Measurements from ENCODE around the gene WDR4.
A peak's percentile ranks its signal among the peaks of the same experiment; 100 is the strongest.
"Not testable (repeated sequence)": the region's sequence is repeated elsewhere in the genome, so short reads cannot be mapped to it uniquely, and the experiment has no call there.

The WDR4 gene

DNA sequence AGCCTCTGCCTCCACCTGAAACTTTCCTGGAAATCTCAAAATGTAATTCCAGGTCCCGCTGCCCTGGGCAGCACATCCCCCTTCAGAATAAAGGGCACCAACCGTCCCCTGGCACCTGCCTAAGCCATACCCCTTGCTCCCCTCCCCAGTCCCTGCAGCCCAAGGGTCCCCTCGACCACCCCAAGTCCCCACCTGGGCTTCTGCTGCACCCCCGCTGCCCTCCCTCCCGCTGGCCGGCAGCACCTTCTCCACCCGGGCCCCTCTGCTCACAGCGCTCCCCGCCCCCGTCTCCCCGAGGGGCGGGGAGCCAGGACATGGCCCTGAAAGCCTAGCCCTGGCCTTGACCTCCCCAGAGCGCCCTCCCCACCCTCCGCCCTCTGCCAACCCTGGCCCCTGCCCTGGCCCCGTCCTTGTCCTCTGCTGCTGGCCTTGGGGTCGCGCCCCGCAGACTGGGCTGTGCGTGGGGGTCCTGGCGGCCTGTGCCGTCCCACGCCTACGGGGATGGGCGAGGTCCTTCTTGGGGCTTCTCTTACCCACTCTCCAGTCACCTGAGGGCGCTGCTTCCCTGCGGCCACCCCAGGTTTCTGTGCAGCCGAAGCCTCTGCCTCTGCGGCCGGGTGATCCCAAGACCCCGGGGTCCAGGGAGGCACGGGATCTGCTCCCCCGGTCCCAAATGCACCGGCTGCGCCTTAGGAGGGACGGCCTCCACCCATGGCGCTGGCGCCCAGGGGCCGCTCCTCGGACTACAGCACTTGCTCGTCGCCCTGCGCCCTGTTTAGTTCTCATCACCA lies 41.7 kb downstream of the WDR4 start:
- no peak for DNase-seq

DNA sequence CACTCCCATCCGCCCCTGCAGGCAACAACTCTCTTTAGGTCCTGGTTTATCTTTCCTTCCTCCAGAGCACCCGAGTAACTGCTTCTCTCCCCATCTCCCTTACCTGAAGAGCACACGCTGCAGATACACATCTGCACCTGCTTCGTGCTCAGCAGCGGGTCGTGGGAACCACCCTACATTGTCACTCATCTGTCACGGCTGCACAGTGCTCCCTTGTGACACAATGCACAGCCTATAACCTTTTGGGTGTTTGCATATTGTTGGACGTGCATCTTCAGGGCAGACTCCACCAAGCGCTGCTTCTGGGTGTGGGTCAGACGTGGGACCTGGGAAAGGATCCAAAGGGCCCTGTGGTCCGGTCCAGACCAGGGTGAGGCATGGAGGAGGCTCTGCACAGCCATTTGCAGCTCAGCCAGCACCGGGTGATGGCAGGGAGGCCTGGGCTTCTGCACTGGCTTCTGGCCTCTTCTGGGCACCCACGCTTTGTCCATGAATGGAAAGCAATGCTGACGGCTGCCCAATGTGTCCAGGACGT lies 42.5 kb downstream of the WDR4 start:
- no peak for DNase-seq

DNA sequence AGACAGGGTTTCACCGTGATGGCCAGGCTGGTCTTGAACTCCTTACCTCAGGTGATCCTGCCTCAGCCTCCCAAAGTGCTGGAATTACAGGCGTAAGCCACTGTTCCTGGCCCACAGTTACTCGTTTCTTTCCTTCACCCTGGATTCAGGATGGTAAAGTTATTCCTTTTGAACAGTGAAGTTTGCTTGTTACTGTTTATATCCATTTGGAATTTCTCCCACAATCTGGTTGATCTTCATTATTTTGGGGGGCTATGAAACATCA lies 43.0 kb downstream of the WDR4 start:
- DNase-seq: no peak

DNA sequence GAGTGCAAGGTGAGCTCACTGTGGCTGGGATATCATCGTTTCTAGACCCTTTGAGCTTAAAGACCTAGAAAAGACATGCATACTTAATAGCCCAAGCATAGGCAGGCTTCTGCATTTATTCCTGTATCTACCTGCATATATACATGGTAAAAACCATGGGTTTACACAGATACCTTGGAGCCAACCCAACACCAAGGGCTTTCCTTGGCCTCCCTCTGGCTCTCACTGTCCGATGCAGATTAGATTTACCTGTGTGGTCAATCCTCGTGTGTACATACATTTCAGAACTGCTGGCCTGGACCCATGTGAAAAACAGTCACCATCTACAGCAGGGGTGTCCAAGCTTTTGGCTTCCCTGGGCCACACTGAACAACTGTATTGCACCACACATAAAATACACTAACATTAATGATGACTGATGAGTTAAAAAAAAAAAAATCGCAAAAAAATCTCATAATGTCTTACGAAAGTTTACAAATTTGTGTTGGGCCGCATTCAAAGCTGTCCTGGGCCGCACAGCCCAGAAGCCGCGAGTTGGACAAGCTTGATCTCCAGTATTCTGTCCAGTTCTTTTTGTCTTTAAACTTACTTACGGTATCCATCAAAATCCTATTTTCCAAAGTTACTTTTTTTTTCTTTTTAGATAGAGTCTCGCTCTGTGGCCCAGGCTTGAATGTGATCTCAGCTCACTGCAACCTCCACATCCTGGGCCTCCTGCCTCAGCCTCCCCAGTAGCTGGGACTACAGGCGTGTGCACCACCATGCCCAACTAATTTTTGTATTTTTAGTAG lies 43.5 kb downstream of the WDR4 start:
- no peak for DNase-seq

DNA sequence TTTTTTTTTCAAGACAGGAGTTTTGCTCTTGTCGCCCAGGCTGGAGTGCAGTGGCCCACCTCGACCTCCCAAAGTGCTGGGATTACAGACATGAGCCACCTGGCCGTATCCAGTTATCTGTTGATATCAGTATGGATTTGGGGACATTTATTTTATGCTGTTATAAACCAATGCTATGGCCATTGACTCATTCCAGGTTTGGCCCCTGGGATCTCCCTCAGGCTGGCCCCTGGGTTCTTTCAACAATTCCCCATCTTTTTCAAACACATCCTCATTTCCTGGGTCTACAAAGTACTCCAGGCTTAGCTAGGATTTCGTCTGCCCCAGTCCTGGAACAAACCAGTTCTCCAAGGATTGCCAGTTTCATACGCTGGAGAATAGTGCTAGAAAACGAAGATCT lies 44.1 kb downstream of the WDR4 start:
- DNase-seq: no peak

DNA sequence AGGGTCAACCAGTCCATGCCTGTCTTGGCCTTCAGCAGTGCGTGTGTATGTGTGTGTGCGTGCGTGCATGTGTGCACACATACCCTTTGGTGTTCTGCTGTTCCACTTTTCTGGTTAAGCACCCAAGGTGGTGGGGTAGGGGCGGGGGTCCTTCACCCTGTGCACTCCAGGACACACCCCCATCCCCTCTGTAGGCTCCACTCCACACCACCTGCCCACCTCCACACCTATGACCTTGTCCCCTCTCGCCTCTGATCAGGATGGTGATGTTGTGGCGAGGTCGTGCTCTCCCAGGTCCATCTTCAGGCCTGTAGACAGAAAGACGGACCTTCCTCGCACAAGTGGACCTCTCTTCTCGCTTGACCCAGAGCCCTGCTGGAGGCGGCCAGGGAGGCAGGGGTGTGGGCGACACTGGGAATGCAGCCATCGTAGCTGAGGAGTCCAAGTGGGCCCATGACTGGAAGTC lies 44.6 kb downstream of the WDR4 start:
- no peak for DNase-seq

DNA sequence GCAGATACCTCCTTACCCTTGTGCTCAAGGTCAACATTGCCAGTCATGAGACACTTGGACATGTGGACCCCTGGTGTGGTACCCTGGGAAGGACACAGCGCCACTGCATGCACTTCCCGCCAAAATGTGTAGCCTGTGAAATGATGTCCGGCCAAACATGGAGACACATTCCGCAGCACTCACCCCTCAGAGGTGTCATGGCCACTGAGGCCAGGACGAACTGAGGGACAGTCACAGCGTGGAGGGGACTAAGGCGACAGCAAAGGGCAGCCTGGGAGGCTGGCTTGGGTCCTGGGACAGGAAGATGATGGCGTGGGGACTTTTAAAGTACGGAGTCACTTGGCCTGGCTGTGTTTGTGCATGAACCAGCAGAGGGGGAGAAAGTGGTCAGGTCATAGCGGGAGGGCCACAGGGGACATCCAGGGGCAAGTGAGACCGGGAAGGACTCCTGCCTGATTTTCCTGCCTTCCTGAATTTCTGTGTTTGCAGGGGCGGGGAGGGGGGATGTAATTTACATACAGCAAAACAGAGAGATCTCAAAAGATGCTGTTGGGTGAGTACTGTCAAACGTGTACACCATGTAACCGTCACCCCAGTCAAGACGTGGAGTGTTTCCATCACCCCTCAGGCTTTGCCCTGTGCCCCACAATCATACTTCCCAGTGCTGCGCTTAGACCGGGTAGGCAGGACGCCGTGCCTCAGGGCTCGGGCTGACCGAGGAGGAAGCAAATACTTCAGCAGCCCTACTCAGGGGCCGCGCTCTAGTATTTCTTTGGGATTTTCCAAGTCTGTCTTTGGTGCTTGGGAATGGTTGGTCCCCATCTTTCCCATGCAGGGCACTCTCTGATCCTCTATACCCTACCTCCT lies 45.2 kb downstream of the WDR4 start:
- DNase-seq: no peak

DNA sequence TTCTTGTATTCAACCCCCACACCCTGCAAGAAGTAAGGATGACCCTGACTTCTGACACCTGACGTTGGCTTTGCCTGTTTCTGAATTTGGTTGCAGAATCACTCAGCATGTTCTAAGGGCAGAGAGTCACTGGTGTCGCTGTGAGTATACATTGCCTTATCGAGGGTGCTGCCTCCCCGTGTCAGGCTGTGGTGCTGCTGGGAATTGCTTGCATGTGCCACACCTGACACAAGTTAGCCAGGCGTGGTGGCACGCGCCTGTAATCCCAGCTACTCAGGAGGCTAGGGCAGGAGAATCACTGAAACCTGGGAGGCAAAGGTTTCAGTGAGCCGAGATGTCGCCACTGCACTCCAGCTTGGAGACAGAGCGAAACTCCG lies 45.9 kb downstream of the WDR4 start:
- peak; percentile 71 for DNase-seq

DNA sequence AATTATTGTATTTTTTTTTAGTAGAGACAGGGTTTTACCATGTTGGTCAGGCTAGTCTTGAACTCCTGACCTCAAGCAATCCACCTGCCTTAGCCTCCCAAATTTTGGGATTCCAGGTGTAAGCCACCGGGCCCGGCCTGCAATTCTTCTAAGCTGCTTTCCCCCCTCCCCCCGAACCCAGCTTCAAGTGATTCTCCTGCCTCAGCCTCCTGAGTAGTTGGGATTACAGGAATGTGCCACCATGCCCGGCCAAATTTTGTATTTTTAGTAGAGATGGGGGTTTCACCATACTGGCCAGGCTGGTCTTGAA lies 47.1 kb downstream of the WDR4 start:
- DNase-seq: not testable (repeated sequence)

DNA sequence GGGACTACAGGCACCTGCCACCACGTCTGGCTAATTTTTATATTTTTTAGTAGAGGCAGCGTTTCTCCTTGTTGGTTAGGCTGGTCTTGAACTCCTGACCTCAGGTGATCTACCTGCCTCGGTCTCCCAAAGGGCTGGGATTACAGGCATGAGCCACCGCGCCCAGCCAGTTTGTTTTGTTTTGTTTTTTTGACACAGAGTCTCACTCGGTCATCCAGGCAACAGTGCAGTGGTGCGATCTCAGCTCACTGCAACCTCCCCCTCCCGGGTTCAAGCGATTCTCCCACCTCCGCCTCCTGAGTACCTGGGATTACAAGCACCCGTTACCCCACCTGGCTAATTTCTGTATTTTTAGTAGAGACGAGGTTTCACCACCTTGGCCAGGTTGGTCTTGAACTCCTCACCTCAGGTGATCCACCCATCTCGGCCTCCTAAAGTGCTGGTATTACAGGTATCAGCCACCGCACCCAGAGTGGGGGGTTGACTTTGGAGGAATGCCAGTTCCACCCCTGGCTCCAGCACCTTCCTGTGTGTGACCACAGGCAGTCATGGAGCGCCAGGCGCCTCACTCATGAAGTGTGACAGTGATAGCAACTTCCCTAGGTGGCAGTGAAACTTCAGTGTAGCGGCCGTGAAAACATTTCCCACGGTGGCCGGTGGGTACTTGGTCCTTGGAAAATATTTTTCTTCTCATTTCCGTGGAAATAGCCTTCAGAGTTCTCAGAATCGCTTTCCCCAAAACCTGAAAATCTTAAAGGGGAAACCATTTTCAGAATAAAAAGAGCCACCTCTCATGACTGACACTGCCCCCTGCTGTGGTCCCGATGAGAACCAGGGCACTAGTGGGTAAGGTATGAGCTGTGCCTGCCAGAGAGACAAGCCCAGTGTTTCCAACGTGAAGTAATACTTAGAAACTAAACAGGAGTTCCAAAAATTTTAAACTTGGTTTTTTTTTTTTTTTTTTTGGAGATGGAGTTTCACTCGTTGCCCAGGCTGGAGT lies 48.6 kb downstream of the WDR4 start:
- no peak for DNase-seq

DNA sequence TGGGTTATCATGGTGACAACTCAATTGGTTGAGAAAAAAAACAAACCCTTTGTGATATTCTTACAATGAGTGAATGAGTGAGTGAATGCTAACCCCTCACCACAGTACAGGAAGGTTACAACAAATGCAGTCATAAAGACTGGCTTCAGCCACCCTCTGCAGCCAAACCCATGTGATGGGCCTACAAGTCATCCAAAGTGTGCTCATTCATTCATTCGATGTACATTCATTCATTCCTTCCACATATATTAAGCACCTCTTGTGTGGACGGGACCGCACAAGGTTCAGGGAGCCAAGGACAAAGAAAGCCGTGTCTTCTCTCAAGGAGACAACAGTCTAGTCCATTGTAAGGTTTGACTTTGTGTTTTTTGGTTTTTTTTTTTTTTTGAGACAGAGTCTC lies 49.4 kb downstream of the WDR4 start:
- no peak for DNase-seq

DNA sequence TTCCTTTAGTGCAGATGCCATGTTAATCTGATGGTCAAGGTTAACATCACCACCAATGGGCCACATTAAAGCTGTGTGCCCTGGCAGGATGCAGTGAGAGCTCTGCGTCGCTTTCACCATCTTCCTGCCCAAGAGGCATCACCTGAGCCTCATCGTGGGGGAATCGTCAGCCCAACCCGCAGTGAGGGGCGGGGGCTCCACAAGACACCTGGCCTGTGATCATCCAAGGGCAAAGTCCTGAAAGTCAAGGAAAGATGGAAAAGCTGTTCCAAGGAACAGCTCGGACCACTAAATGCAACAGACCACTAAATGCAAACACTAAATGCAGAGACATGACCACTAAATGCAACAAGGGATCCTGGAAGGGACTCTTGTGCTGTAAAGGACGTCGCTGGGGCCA lies 49.9 kb downstream of the WDR4 start:
- DNase-seq: no peak

DNA sequence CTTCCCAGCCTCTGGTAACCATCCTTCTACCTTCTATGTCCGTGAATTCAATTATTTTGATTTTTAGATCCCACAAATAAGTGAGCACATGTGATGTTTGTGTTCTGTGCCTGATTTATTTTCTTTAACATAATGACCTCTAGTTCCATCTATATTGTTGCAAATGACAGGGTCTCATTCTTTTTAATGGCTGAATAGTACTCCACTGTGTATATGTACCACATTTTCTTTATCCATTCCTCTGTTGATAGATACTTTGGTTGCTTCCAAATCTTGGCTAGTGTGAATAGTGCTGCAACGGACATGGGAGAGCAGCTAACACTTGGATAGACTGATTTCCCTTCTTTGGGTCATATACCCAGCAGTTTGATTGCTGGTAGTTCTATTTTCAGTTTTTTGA lies 51.8 kb downstream of the WDR4 start:
- no peak for DNase-seq

DNA sequence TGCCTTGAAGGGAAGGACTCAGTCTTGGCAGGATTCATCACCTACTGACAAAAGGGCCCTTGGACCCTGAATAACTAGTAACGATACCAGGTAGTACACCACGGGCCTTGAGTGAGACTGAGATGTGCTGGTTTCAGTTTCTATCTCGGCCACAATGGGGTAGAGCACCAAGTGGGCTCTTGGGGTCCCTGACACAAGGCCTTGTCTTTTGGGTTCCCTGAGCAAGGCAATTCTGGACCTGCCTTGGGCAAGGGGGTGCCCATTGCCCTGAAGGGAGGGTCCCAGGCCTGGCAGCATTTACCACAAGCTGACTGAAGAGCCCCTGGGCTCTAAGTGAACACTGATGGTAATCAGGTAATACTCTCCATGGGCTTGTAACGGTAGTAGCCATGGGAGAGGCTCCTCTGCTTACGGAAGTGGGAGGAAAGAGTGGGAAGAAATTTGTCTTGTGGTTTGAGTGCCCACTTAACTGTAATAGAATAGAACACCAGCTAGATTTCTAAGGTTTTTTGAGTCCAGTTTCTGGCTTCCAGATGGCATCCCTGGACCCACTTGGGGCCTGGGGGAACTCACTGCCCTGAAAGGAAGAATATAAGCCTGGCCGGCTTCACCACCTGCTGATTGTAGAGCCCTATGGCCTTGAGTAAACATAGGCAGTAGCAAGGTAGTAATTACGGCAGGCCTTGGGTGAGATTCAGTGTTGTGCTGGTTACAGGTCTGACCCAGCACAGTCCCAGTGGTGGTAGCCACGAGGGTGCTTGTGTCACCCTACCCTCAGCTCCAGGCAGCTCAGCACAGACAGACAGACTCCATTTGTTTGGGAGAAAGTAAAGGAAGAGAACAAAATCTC lies 58.5 kb downstream of the WDR4 start:
- DNase-seq: no peak

DNA sequence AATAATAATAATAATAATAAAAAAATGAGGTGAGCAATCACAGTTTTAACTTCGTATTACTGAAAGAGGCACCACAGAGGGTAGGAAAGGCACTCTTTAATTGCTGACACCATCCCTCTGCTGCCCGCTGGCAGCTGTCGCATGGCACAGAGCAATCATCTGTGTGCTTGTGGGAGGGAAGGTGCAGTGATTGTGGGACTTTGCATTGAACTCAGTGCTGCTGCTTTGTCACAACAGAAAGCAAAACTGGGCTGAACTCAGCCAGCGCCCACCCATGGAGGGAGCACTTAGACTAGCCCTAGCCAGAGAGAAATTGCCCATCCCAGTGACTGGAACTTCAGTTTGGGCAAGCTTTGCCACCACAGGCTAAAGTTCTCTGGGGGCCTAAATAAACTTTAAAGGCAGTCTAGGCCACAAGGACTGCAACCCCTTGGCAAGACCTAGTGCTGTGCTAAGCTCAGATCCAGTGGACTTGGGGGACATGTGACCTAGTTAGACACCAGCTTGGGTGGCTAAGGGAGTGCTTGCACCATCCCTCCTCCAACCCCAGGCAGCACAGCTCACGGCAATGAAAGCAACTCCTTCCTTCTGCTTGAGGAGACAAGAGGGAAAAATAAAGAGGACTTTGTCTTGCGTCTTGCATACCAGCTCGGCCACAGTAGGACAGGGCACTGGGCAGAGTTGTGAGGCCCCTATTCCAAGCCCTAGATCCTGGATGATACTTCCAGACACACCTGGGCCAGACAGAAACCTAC lies 59.3 kb downstream of the WDR4 start:
- no peak for DNase-seq

DNA sequence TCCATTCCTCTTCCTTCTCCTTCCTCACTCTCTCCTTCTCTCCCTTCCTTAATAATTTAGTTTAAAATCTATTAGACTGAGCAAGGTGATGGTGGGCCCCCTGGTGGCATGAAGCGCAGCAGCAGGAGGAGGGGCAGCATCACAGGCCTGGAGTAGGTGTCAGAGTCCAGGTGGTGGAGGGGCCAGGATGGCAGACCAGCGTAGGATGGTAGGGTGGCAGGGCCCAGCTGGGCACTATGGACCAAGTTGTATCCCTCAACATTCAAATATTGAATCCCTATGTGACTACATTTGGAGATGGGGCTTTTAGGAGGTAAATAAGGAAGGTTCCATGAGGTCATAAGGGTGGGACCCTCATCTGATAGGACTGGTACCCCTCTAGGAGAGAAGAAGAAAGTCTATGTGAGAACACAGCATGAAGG lies 61.0 kb downstream of the WDR4 start:
- peak; percentile 70 for DNase-seq

DNA sequence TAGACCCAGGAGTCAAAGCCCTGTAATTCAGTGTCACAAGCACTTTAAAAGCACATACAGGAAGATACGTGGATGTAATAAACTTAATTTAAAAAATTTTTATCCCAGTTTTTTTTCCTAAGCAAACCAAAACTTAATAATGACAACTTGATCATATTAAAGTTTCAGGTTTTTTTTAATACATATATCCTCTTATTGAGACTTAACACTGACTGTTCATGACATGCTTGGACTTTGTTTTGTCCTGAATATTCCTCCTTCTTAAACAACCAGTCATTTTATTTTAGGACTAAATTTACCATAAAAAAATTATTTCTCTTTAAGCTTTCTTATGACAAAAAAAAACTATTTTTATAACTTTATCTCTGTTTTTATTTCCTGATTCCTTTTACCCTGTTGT lies 64.1 kb downstream of the WDR4 start:
- no peak for DNase-seq

DNA sequence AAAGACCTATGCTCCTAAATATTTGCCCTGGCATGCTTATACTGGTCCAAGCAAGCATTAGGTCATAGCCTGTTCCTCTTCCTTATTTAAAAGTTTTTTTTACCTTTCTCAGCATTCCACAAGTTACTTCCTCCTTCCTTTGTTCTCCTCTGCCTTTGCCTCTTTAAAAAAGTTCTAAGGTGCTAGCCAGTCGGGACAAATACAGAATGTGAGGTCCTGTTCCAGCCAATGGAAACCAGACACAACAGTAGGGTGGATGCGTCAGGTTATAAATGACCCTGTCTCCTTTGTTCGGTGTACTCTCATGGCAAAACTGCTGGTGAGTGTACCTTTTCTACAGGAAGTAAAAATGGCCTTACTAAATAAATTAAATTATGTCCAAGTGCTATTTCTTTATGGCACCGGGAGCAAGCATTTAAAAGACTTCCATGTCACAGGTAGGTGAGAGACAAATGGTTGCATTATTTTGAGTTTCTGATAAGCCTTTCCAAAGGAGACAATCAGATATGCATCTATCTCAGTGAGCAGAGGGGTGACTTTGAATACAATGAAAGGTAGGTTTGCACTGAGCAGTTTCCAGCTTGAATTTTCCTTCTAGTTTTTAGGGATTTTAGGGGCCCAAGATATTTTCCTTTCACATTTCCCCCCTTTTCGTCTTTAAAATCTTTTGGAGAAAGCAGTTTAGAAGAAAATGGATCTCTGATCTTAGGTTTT lies 66.7 kb downstream of the WDR4 start:
- DNase-seq: not testable (repeated sequence)

DNA sequence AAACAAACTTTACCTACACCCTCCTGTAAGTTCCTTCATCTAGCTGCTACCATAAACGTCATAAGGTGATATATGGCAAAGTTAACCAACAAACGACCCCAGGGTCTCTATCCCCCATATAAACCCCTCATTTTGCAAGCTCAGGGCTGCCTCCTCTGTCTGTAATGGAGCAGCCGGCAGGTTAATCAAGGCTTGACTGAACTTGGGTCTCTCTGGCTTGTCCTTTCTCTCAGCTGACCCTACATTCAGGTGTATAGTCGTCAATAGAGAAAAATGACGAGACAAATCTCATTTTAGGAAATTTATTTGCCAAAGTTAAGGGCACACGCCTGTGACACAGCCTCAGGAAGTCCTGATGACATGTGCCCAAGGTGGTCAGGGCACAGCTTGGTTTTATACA lies 67.4 kb downstream of the WDR4 start:
- DNase-seq: no peak

All from stimulated activated CD8-positive, alpha-beta memory T cell treated with anti-CD3 and anti-CD28 coated beads, Interleukin-4, amount 100 ng/mL, for 48 hours (primary cell).